ENCODE measurements around the gene PRDM2.

DNA sequence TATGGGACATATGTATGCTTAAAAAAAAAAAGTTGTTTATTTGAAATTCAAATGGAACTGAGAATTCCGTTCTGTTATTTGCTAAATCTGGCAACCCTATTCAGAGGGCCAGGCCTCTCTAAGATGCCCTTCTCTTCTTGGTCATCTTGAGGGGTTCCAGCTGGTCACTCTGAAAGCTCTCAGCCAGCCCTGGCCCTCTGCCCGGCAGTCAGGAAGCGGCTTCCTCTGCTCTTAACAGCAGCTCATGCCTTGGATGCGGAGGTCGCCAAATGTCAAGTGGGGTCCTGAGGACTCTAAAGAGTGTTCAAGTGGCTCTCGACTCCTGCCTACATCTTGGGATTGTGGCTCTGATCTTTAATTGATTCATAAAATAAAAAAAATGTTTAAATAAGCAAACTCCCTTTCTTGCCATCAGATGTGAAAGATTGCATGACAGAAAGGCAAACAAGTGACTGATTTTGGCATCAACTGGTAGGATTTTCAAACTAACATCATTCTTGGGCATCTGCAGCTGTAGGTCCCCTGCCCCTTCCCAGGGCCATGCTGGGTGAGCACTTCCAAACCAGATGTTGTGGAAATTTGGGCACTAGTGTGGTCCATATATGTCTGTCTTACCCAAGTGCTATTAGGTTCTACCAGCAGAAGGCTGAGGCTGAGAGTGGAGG lies 130.8 kb downstream of the PRDM2 start:
- TF ChIP-seq, protein P1, sequence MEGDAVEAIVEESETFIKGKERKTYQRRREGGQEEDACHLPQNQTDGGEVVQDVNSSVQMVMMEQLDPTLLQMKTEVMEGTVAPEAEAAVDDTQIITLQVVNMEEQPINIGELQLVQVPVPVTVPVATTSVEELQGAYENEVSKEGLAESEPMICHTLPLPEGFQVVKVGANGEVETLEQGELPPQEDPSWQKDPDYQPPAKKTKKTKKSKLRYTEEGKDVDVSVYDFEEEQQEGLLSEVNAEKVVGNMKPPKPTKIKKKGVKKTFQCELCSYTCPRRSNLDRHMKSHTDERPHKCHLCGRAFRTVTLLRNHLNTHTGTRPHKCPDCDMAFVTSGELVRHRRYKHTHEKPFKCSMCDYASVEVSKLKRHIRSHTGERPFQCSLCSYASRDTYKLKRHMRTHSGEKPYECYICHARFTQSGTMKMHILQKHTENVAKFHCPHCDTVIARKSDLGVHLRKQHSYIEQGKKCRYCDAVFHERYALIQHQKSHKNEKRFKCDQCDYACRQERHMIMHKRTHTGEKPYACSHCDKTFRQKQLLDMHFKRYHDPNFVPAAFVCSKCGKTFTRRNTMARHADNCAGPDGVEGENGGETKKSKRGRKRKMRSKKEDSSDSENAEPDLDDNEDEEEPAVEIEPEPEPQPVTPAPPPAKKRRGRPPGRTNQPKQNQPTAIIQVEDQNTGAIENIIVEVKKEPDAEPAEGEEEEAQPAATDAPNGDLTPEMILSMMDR (IDR thresholded peaks at IDR 0.05; ENCODE audit: insufficient read depth, low read length, poor library complexity, severe bottlenecking), result no peak
- TF ChIP-seq EZH2phosphoT487 (conservative IDR thresholded peaks at IDR 0.05; ENCODE audit: low read length), result no peak

Measured in SU-DHL-6 (cell line).